Thoracic aorta (tissue), 2 donors: Measurements from ENCODE around the gene SAMD11. TPM values are rescaled to one million over a fixed set of nuclear protein-coding genes. Genes with fewer than 3 reads are reported as not detected.

Source experiments
- ATAC-seq: fragments of 150-250 bp; one replicate; pipeline ENCODE4 v1.8.0; 2017; ENCODE audit warnings: low read depth; ENCODE audit not compliant: insufficient number of reproducible peaks, low FRiP score
- DNase-seq: peaks from one replicate; pipeline ENCODE4 v3.0.0-alpha.2; 2020; ENCODE audit warnings: low spot score
- H3K27ac ChIP-seq, 2 donors: fragments of 200-600 bp; sonication (generic); 1 replicate in 1 of 2; 2 replicates in 1 of 2; pipeline ENCODE4 v1.5.1; 2016; ENCODE audit warnings: mild to moderate bottlenecking in 2 of 2, moderate library complexity in 2 of 2
- H3K27me3 ChIP-seq: fragments of 200-600 bp; sonication (generic); replicated peaks from 2 replicates; pipeline ENCODE4 v1.6.0; 2016; ENCODE audit warnings: mild to moderate bottlenecking; ENCODE audit not compliant: insufficient read depth
- H3K36me3 ChIP-seq: fragments of 200-600 bp; sonication (generic); one replicate; pipeline ENCODE4 v1.5.1; 2016
- H3K4me1 ChIP-seq, 2 donors: fragments of 200-600 bp; sonication (generic); 1 replicate in 1 of 2; 2 replicates in 1 of 2; pipeline versions ENCODE4 v1.5.1 to v1.6.0; 2016; ENCODE audit warnings: low read depth in 2 of 2, mild to moderate bottlenecking in 1 of 2; ENCODE audit not compliant: control insufficient read depth in 1 of 2
- H3K4me3 ChIP-seq: fragments of 200-600 bp; sonication (generic); 2 replicates; pipeline ENCODE4 v1.5.1; 2016; ENCODE audit warnings: mild to moderate bottlenecking
- H3K9me3 ChIP-seq: fragments of 200-600 bp; sonication (generic); 2 replicates; pipeline ENCODE4 v1.5.1; 2016
- CTCF ChIP-seq: fragments of 200-600 bp; sonication (generic); IDR thresholded peaks from one replicate; pipeline ENCODE4 v1.5.1; 2019; ENCODE audit warnings: antibody characterized with exemption
- total RNA-seq, 2 donors: library from RNA; depleted of rRNA; stranded (reverse); fragments of >200 nt; gene quantifications; one replicate each; pipeline versions ENCODE4 v1.1.0 to v1.2.3, GENCODE V29; 2016

The SAMD11 gene
- total RNA-seq, 2 donors from 2014 or later = 10.2 to 18.8 TPM

GRCh38 chr1:911875-912739 is 11.6 kb upstream of the SAMD11 start:
- no peaks in the 10 kb centered on the region for H3K27me3 ChIP-seq
- no peaks in the 10 kb centered on the region for H3K36me3 ChIP-seq
- peaks cover 0 to 17% of the 10 kb centered on the region in 2 donors for H3K4me1 ChIP-seq
- no peaks in the 10 kb centered on the region for H3K9me3 ChIP-seq
- no peak overlapping the region for H3K27ac ChIP-seq
- ATAC-seq = no peak
- TF ChIP-seq CTCF = no peak
- peak; percentile 0 for DNase-seq
- no peak overlapping the region for H3K4me3 ChIP-seq

DNA sequence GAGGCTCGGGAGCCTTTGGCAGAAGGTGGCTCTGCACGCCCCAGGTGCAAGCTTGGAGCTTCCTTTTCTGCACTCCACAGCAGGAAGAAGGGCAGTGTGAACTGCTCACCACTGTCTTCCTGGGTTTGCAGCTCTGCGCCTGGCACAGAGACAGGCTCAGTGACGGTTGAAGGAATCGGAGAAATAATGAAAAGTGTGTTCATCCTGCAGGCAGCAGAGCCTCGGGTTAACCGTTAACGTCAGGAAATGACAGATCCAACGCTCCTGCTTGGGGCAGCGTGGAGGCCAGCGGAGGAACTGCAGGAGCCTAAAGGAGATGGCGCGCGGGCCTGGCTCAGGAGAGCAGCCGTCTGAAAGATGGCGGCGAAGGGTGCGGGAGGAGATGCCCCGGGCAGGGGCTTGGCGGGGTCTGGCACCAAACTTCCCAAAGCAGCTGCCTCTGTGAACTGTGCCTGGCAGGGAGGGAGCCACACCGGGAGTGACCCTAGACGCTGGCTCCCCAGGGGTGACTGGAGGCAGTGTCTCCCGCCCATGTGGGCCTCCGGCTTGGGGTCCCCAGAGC is 10.9 kb upstream of the SAMD11 start:
- Histone ChIP-seq H3K27me3 (no peaks in the 10 kb centered on the region), H3K4me3 (no peak overlapping the region), H3K27ac (no peak overlapping the region), H3K9me3 (no peaks in the 10 kb centered on the region), H3K36me3 (no peaks in the 10 kb centered on the region), H3K4me1 (peaks cover 0 to 17% of the 10 kb centered on the region in 2 donors)
- TF ChIP-seq CTCF = no peak
- no peak for DNase-seq
- ATAC-seq = no peak

- H3K4me3 ChIP-seq = no peak overlapping the region
- peaks cover 0 to 17% of the 10 kb centered on the region in 2 donors for H3K4me1 ChIP-seq
- no peaks in the 10 kb centered on the region for H3K36me3 ChIP-seq
- DNase-seq (no peak), ATAC-seq (no peak)
- H3K27ac ChIP-seq = no peak overlapping the region
- no peak for TF ChIP-seq CTCF
- no peaks in the 10 kb centered on the region for H3K9me3 ChIP-seq
- no peaks in the 10 kb centered on the region for H3K27me3 ChIP-seq
Measured at GRCh38 chr1:913491-914130, 10.1 kb upstream of the SAMD11 start.

GRCh38 chr1:914131-914890 is 9.4 kb upstream of the SAMD11 start:
- Histone ChIP-seq H3K9me3 (no peaks in the 10 kb centered on the region), H3K27ac (no peak overlapping the region), H3K4me1 (peaks cover 0 to 17% of the 10 kb centered on the region in 2 donors), H3K36me3 (no peaks in the 10 kb centered on the region), H3K27me3 (no peaks in the 10 kb centered on the region), H3K4me3 (no peak overlapping the region)
- TF ChIP-seq CTCF = no peak
- no peak for ATAC-seq
- no peak for DNase-seq

GRCh38 chr1:914891-915280 is 8.8 kb upstream of the SAMD11 start:
- Histone ChIP-seq H3K9me3 (no peaks in the 10 kb centered on the region), H3K36me3 (no peaks in the 10 kb centered on the region), H3K4me1 (peaks cover 0 to 17% of the 10 kb centered on the region in 2 donors), H3K27me3 (no peaks in the 10 kb centered on the region), H3K4me3 (no peak overlapping the region), H3K27ac (no peak overlapping the region)
- no peak for TF ChIP-seq CTCF
- ATAC-seq (no peak), DNase-seq (no peak)
